Left ventricle myocardium inferior (tissue), 1 donor: ENCODE results near the gene NOPCHAP1. TPM values are rescaled to one million over a fixed set of nuclear protein-coding genes. Genes with fewer than 3 reads are reported as not detected.
"Not testable (repeated sequence)": the region's sequence is repeated elsewhere in the genome, so short reads cannot be mapped to it uniquely, and the experiment has no call there.

ENCODE experiments used
- DNase-seq: peaks from one replicate; pipeline ENCODE4 v3.0.0-alpha.2; 2020
- H3K27ac ChIP-seq: fragments of 200-600 bp; replicated peaks from 2 replicates; pipeline ENCODE4 v1.8.0; 2021
- H3K27me3 ChIP-seq: fragments of 200-600 bp; 2 replicates; pipeline ENCODE4 v1.8.0; 2021; ENCODE audit warnings: low read depth
- H3K36me3 ChIP-seq: fragments of 200-600 bp; 2 replicates; pipeline ENCODE4 v1.8.0; 2021
- H3K4me1 ChIP-seq: fragments of 200-600 bp; 2 replicates; pipeline ENCODE4 v1.8.0; 2021
- H3K4me3 ChIP-seq: fragments of 200-600 bp; 2 replicates; pipeline ENCODE4 v1.8.0; 2021; ENCODE audit warnings: mild to moderate bottlenecking, moderate library complexity
- H3K9me3 ChIP-seq: fragments of 200-600 bp; replicated peaks from 2 replicates; pipeline ENCODE4 v1.8.0; 2021
- CTCF ChIP-seq: fragments of 200-600 bp; IDR thresholded peaks from 2 replicates; pipeline ENCODE4 v1.8.0; 2021; ENCODE audit warnings: antibody characterized with exemption, mild to moderate bottlenecking, borderline replicate concordance
- intact Hi-C: fragments of 100-400 bp; cut with micrococcal nuclease; formaldehyde crosslinking; loops from one replicate; pipeline ENCODE4 v1.11.0; 2022
- total RNA-seq: library from RNA; stranded (reverse); fragmentation: NEBNext Ultra II Directional; extraction: Animal tissue kit (Norgen Biotek cat#: 25700); gene quantifications from one replicate; pipeline ENCODE4 v1.2.1, GENCODE V29; 2021
- donor health status: DM: no; HTN: yes; CAD: no; lungs with severe emphysema.

Gene NOPCHAP1
- total RNA-seq, 1 donor from 2014 or later = 11.1 TPM

DNA sequence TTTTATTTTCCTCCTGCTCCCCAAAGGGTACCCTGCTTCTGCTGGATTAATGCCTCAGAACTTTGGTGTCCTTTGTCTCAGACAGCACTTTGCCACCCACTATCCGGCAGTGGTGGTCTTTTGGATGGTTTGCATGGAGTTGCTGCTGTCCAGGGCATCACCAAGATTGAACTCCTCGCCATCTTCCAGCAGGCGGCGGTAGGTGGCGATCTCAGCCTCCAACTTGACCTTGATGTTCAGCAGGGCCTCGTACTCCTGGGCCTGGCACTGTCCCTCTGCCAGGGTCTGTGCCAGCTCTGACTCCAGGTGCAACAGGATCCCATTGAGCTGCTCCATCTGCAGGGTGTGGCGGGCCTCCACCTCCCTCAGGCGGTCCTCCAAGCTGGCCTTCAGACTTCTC is 9.4 kb upstream of the NOPCHAP1 start:
- no peaks in the 10 kb centered on the region for H3K36me3 ChIP-seq
- no peak for TF ChIP-seq CTCF
- no peak overlapping the region for H3K27ac ChIP-seq
- no peak for DNase-seq
- no peak overlapping the region for H3K4me3 ChIP-seq
- H3K9me3 ChIP-seq = no peaks in the 10 kb centered on the region
- H3K4me1 ChIP-seq = no peaks in the 10 kb centered on the region
- no peaks in the 10 kb centered on the region for H3K27me3 ChIP-seq
- intact Hi-C loops = no loop called here

GRCh38 chr12:104977688-104978087 is 8.4 kb upstream of the NOPCHAP1 start:
- not testable (repeated sequence) for DNase-seq, H3K4me3 ChIP-seq, H3K9me3 ChIP-seq

GRCh38 chr12:104985206-104985605 is 910 bp upstream of the NOPCHAP1 start:
- H3K4me3 ChIP-seq = peak overlapping the region; percentile 95

More at GRCh38 chr12:104977688-104978087, 8.4 kb upstream of the NOPCHAP1 start:
- H3K36me3 ChIP-seq, H3K27me3 ChIP-seq, H3K27ac ChIP-seq, H3K4me1 ChIP-seq, intact Hi-C loops: not testable (repeated sequence)

GRCh38 chr12:104990950-104991349 is 4.8 kb downstream of the NOPCHAP1 start:
- DNase-seq = no peak
- intact Hi-C loops = no loop called here
- peaks cover 61% of the 10 kb centered on the region for H3K36me3 ChIP-seq
- H3K4me3 ChIP-seq = no peak overlapping the region
- H3K9me3 ChIP-seq = no peaks in the 10 kb centered on the region
- H3K4me1 ChIP-seq = peaks cover 29% of the 10 kb centered on the region
- H3K27me3 ChIP-seq = no peaks in the 10 kb centered on the region
- no peak for TF ChIP-seq CTCF
- peak overlapping the region; percentile 63 for H3K27ac ChIP-seq

More at GRCh38 chr12:104985206-104985605, 910 bp upstream of the NOPCHAP1 start:
- intact Hi-C loops = no loop called here
- peaks cover 23% of the 10 kb centered on the region for H3K4me1 ChIP-seq
- H3K27ac ChIP-seq = no peak overlapping the region
- no peak for DNase-seq
- H3K9me3 ChIP-seq = no peaks in the 10 kb centered on the region
- no peak for TF ChIP-seq CTCF
- H3K27me3 ChIP-seq = no peaks in the 10 kb centered on the region
- H3K36me3 ChIP-seq = peaks cover 11% of the 10 kb centered on the region

DNA sequence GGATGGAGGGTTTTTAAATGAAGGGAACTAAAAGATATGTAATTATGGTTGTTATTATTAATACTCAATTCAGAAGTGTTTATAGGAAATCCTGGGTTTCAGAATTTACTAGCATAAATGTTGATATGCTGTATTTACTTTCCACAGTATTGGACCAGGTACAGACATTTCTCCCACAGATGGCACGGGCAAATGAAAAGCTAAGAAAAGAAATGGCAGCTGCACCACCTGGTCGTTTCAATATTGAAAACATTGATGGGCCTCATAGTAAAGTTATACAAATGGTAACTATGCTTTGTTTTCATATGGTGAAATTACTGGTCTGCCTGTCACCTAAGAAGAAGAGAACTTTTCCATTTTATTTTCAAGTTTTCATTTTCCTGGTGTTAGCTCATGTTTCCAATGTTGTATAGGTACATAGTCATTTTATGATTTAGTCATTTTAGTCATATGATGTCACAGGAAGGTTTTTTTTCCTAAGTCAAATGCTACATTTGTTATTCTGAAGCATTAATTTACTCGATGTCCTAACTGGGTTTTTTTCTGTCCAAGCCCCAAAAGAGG is 5.5 kb downstream of the NOPCHAP1 start:
- Histone ChIP-seq H3K27ac (peak overlapping the region; percentile 63), H3K36me3 (peaks cover 68% of the 10 kb centered on the region), H3K4me3 (no peak overlapping the region), H3K4me1 (peaks cover 24% of the 10 kb centered on the region), H3K27me3 (no peaks in the 10 kb centered on the region), H3K9me3 (no peaks in the 10 kb centered on the region)
- intact Hi-C loops = no loop called here
- no peak for DNase-seq
- no peak for TF ChIP-seq CTCF

DNA sequence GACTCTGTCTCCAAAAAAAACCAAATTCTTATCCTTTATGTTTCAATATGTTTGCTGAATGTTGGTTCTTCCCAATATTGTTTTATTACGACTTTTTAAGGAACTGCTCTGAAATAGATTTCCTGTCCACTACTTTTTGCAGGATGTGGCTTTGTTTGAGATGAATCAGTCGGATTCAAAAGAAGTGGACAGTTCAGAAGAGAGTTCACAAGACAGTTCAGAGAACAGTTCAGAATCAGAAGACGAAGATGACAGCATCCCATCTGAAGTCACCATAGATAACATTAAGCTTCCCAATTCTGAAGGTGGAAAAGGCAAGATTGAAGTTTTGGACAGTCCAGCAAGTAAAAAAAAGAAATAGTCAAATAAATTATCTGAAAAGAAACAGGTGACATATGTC is 8.2 kb downstream of the NOPCHAP1 start:
- no peak for DNase-seq
- Histone ChIP-seq H3K4me1 (peaks cover 23% of the 10 kb centered on the region), H3K27me3 (no peaks in the 10 kb centered on the region), H3K9me3 (no peaks in the 10 kb centered on the region), H3K4me3 (no peak overlapping the region), H3K36me3 (peaks cover 79% of the 10 kb centered on the region), H3K27ac (no peak overlapping the region)
- no peak for TF ChIP-seq CTCF
- intact Hi-C loops = no loop called here
